HUES48 (cell line): Measurements from ENCODE around the gene EXOC3L4.

Experiments used
- H3K27ac ChIP-seq: one replicate; pipeline ENCODE4 v1.7.0; 2013; ENCODE audit warnings: low read depth, low read length, inconsistent platforms
- H3K27me3 ChIP-seq: 2 replicates; pipeline ENCODE4 v1.6.1; 2013; ENCODE audit warnings: mild to moderate bottlenecking, low read length; ENCODE audit not compliant: control insufficient read depth, insufficient read depth
- H3K36me3 ChIP-seq: 2 replicates; pipeline ENCODE4 v1.6.1; 2013; ENCODE audit warnings: low read length; ENCODE audit not compliant: control insufficient read depth, insufficient read depth
- H3K4me1 ChIP-seq: 2 replicates; pipeline ENCODE4 v1.6.1; 2013; ENCODE audit warnings: mild to moderate bottlenecking, low read length; ENCODE audit not compliant: control insufficient read depth, insufficient read depth
- H3K4me3 ChIP-seq: 2 replicates; pipeline ENCODE4 v1.5.1; 2013; ENCODE audit warnings: mild to moderate bottlenecking, low read depth, low read length
- H3K9ac ChIP-seq: 2 replicates; pipeline ENCODE4 v1.6.1; 2013; ENCODE audit warnings: mild to moderate bottlenecking, low read depth, low read length, moderate library complexity
- H3K9me3 ChIP-seq: 2 replicates; pipeline ENCODE4 v1.6.1; 2013; ENCODE audit warnings: low read length; ENCODE audit not compliant: control insufficient read depth, insufficient read depth

EXOC3L4 gene

DNA sequence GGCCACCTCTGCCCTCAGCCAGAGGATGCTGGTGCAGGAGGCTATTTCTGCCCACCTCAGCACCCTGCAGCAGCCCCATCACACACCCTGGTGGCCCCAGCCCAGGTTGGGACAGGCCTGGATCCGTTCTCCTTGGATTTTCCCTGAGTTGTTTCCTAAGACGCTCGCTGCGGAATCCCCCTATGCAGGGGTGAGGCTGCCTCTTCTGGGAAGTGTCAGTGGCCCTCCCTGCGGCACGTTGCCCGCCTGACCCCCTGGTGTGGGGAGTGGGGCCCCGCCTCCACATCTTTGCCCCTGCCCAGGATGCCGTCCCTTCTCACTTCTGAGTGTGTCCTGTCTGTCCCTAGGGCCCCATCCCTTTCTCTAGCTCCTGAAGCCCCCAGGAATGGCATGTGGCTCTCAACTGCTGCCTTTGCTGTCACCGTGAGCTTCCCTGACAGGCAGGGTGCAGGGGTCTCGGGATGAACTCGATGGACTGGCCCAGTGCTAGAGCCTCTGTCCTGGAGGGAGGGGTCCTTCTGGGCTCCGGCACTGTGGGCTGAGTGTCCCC is 594 bp upstream of the EXOC3L4 start:
- no peaks in the 10 kb centered on the region for H3K36me3 ChIP-seq
- no peak overlapping the region for H3K4me3 ChIP-seq
- no peak overlapping the region for H3K9ac ChIP-seq
- H3K27ac ChIP-seq: no peak overlapping the region
- H3K9me3 ChIP-seq: no peaks in the 10 kb centered on the region
- H3K4me1 ChIP-seq: peaks cover 4% of the 10 kb centered on the region; the same call in 1 of the 2 replicates
- peaks cover 11% of the 10 kb centered on the region; the same call in 1 of the 2 replicates for H3K27me3 ChIP-seq

DNA sequence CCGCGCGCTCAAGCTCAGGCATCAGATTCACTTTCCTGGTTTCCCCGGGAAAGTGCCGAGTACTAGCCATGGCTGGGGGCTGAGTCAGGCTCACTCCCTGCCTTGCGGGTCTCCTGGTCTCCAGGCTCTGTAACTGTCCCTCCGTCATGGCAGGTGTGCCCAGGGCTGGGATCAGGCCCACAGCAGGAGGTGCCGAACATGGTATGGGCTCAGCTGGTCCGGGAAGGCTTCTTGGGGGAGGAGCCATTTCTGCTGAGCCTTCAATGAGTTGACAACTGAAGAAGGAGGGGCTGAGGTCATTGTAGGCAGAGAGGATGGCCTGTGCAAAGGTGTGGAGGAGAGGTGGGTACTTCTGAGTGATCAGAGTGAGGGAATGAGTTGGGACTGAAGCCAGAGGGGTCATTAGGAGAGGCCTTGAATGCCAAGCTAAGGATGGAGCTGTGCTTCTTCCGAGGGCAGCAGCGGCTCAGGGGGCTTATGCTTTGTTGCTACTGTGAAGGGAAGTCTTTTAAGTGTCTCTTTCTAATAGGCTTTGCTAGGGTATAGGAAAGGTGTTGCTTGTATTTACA is 769 bp downstream of the EXOC3L4 start:
- Histone ChIP-seq H3K36me3 (no peaks in the 10 kb centered on the region), H3K4me1 (peaks cover 9% of the 10 kb centered on the region; the same call in 1 of the 2 replicates), H3K9me3 (no peaks in the 10 kb centered on the region), H3K9ac (no peak overlapping the region), H3K27me3 (peaks cover 8% of the 10 kb centered on the region; the same call in 1 of the 2 replicates), H3K27ac (no peak overlapping the region), H3K4me3 (no peak overlapping the region)

- peaks cover 12% of the 10 kb centered on the region for H3K4me1 ChIP-seq
- no peak overlapping the region for H3K4me3 ChIP-seq
- no peaks in the 10 kb centered on the region for H3K36me3 ChIP-seq
- H3K9ac ChIP-seq: no peak overlapping the region
- H3K27me3 ChIP-seq: no peaks in the 10 kb centered on the region
- H3K27ac ChIP-seq: no peak overlapping the region
- no peaks in the 10 kb centered on the region for H3K9me3 ChIP-seq
Observed at GRCh38 chr14:103096387-103096786, 1.9 kb downstream of the EXOC3L4 start.

DNA sequence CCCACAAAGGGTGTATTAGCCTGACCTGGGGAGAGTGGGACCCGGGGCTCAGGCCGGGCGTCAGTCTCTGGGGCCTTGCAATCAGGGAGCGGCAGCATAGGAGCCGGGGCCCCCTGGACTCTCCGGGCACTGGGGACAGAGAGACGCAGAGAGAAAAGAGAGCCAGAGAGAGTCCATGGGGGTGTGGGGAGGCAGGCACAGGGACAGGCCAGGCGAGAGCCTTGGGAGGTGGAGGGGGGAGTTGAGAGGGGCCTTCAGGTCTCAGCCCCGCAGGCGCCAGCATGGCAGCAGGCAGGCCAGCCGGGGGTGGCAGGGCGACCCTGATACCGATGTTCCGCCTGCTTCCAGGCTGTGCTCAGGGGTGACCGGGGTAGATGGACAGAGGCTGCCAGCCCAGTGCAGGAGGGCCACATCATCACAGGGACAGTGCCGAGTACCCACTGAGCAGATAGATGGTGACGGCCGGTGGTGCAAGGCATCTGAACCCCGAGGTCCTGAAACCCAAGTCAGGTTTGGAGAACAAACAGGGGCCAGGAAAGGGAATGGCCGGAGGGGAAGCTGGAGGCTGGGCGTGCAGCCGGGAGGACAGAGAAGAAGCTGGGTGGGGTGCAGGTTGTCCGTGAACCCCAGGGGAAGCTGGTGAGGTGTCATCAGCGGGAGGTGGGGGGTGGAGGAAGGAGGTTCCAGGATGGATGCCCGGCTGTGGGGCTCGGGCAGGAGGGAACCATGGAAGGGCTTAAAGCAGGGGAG is 2.9 kb downstream of the EXOC3L4 start:
- Histone ChIP-seq H3K4me3 (no peak overlapping the region), H3K27ac (no peak overlapping the region), H3K36me3 (no peaks in the 10 kb centered on the region), H3K9ac (no peak overlapping the region), H3K4me1 (peaks cover 12% of the 10 kb centered on the region), H3K9me3 (no peaks in the 10 kb centered on the region), H3K27me3 (peaks cover 5% of the 10 kb centered on the region; the same call in 1 of the 2 replicates)

GRCh38 chr14:103097994-103098957 is 3.8 kb downstream of the EXOC3L4 start:
- Histone ChIP-seq H3K9ac (no peak overlapping the region), H3K4me3 (no peak overlapping the region), H3K9me3 (no peaks in the 10 kb centered on the region), H3K36me3 (no peaks in the 10 kb centered on the region), H3K27ac (no peak overlapping the region), H3K27me3 (peaks cover 13% of the 10 kb centered on the region), H3K4me1 (peaks cover 12% of the 10 kb centered on the region)

GRCh38 chr14:103099081-103099732 is 4.7 kb downstream of the EXOC3L4 start:
- Histone ChIP-seq H3K4me3 (no peak overlapping the region), H3K27me3 (peaks cover 23% of the 10 kb centered on the region), H3K9me3 (no peaks in the 10 kb centered on the region), H3K36me3 (no peaks in the 10 kb centered on the region), H3K27ac (no peak overlapping the region), H3K4me1 (peaks cover 12% of the 10 kb centered on the region), H3K9ac (no peak overlapping the region)

GRCh38 chr14:103099733-103100280 is 5.3 kb downstream of the EXOC3L4 start:
- H3K36me3 ChIP-seq: no peaks in the 10 kb centered on the region
- H3K4me3 ChIP-seq: no peak overlapping the region
- H3K27me3 ChIP-seq: peaks cover 29% of the 10 kb centered on the region
- no peak overlapping the region for H3K27ac ChIP-seq
- H3K9me3 ChIP-seq: no peaks in the 10 kb centered on the region
- peaks cover 12% of the 10 kb centered on the region for H3K4me1 ChIP-seq
- H3K9ac ChIP-seq: no peak overlapping the region

DNA sequence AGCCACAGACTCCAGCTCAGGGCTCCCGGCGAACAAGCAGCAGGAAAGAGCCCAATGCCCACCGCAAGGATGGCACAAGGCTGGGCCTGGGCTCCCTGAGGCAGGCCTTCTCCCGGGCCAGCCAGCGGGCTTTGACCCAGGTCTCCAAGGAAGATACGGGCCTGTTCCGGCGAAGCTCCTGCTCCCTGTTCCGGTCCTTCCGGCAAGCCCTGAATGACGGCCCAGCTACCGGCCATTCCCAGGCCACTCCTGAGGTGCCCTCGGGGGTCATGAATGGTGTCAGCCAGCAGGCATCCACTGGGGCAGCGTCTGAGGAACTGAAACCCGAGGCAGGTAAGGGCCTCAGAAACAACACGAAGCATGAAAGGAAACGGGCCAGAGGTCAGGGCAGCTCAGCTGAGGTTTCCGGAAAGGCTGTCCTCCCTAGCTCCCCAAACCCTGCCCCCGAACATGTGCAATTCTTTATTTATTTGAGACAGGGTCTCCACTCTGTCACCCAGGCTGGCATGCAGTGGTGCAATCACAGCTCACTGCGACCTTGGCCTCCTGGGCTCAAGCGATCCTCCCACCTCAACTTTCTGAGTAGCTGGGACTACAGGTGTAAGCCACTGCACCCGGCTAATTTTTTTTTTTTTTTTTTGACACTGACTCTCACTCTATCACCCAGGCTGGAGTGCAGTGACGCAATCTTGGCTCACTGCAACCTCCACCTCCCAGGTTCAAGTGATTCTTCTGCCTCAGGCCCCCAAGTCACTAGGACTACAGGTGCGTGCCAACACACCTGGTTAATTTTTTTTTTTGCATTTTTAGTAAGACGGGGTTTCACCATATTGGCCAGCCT is 6.0 kb downstream of the EXOC3L4 start:
- no peak overlapping the region for H3K9ac ChIP-seq
- peaks cover 34% of the 10 kb centered on the region for H3K27me3 ChIP-seq
- H3K36me3 ChIP-seq: no peaks in the 10 kb centered on the region
- no peak overlapping the region for H3K4me3 ChIP-seq
- H3K9me3 ChIP-seq: no peaks in the 10 kb centered on the region
- H3K4me1 ChIP-seq: peaks cover 12% of the 10 kb centered on the region
- H3K27ac ChIP-seq: no peak overlapping the region

- H3K9ac ChIP-seq: no peak overlapping the region
- no peak overlapping the region for H3K4me3 ChIP-seq
- H3K27me3 ChIP-seq: peaks cover 35% of the 10 kb centered on the region
- H3K36me3 ChIP-seq: no peaks in the 10 kb centered on the region
- no peaks in the 10 kb centered on the region for H3K9me3 ChIP-seq
- H3K4me1 ChIP-seq: peaks cover 12% of the 10 kb centered on the region
- H3K27ac ChIP-seq: no peak overlapping the region
Observed at GRCh38 chr14:103101257-103101962, 6.9 kb downstream of the EXOC3L4 start.
